Endothelial cell of umbilical vein (primary cell): ENCODE data around the gene NEK8. TPM values are rescaled to one million over a fixed set of nuclear protein-coding genes. Genes with fewer than 3 reads are reported as not detected.

ENCODE experiments used
- BruUV-seq: library from RNA; stranded (reverse); fragments of 400-500 nt; replicated peaks from 2 replicates; lab custom pipeline; 2021; lab: Mats Ljungman, UMichigan
- CTCF ChIA-PET: fragments of 300-600, 350-600 bp; sonication (Branson Sonifier 250); formaldehyde crosslinking; loops from one replicate; lab custom pipeline; 2021; ENCODE audit warnings: antibody characterized with exemption, inconsistent platforms; lab: Charles Lee
- POLR2A ChIA-PET: fragments of 300-600, 350-600 bp; sonication (Branson Sonifier 250); formaldehyde crosslinking; loops from one replicate; lab custom pipeline; 2021; ENCODE audit warnings: antibody characterized with exemption, inconsistent platforms; lab: Charles Lee
- DNase-seq: peaks from one replicate; pipeline ENCODE4 v3.0.0-alpha.2; 2011; ENCODE audit warnings: low read depth, low spot score
- FAIRE-seq: peaks from 2 replicates; lab custom pipeline; 2011; peaks lifted over from hg19 to GRCh38; lab: Jason Lieb, UNC
- H2AFZ ChIP-seq: 2 replicates; pipeline ENCODE4 v1.6.0; 2012; ENCODE audit warnings: low read depth, low read length, control low read depth, inconsistent platforms
- H3K27ac ChIP-seq: 2 replicates; pipeline ENCODE4 v1.5.1; 2011; ENCODE audit warnings: low read depth, mild to moderate bottlenecking, control low read depth, low read length, moderate library complexity; ENCODE audit not compliant: insufficient read depth
- H3K27me3 ChIP-seq, 2 experiments: 2 replicates each; pipeline versions ENCODE4 v1.6.0 to v1.6.1; 2011; ENCODE audit warnings: low read length in 2 of 2, mixed read lengths in 1 of 2; ENCODE audit not compliant: control insufficient read depth in 2 of 2, insufficient read depth in 2 of 2
- H3K36me3 ChIP-seq, 2 experiments: 2 replicates in 1 of 2; 3 replicates in 1 of 2; pipeline ENCODE4 v1.5.1; 2011; ENCODE audit warnings: low read length in 2 of 2, mild to moderate bottlenecking in 1 of 2, moderate library complexity in 1 of 2; ENCODE audit not compliant: control insufficient read depth in 2 of 2, insufficient read depth in 2 of 2; ENCODE audit errors: extremely low read depth in 1 of 2
- H3K4me1 ChIP-seq: 3 replicates; pipeline ENCODE4 v1.5.1; 2011; ENCODE audit warnings: mild to moderate bottlenecking, low read length; ENCODE audit not compliant: control insufficient read depth, insufficient read depth; ENCODE audit errors: extremely low read depth
- H3K4me2 ChIP-seq: 2 replicates; pipeline ENCODE4 v1.6.1; 2011; ENCODE audit warnings: low read length, control low read depth, mixed read lengths; ENCODE audit not compliant: insufficient read depth
- H3K4me3 ChIP-seq, 3 experiments: fragments of 200-600 bp in 1 of 3; sonication (generic), shearing (Covaris generic) in 1 of 3; replicated peaks in 1 of 3; 2 replicates each; pipeline ENCODE4 v1.5.1; 2011 to 2016; ENCODE audit warnings: control low read depth in 3 of 3, low read length in 3 of 3, mild to moderate bottlenecking in 2 of 3, inconsistent platforms in 1 of 3, low read depth in 1 of 3, moderate library complexity in 1 of 3; ENCODE audit not compliant: insufficient read depth in 1 of 3
- H3K79me2 ChIP-seq: 2 replicates; pipeline ENCODE4 v1.6.0; 2012; ENCODE audit warnings: low read length, inconsistent platforms; ENCODE audit not compliant: control insufficient read depth, insufficient read depth
- H3K9ac ChIP-seq: replicated peaks from 2 replicates; pipeline ENCODE3; 2011; ENCODE audit warnings: low read length, control low read depth; ENCODE audit not compliant: insufficient read depth; ENCODE audit errors: extremely low read depth
- H3K9me1 ChIP-seq: replicated peaks from 3 replicates; pipeline ENCODE4 v1.6.0; 2011; ENCODE audit warnings: mild to moderate bottlenecking, low read length; ENCODE audit not compliant: control insufficient read depth, insufficient read depth; ENCODE audit errors: extremely low read depth
- H3K9me3 ChIP-seq: replicated peaks from 2 replicates; pipeline ENCODE4 v1.5.1; 2012; ENCODE audit warnings: low read length, inconsistent platforms; ENCODE audit not compliant: control insufficient read depth, insufficient read depth
- H4K20me1 ChIP-seq: replicated peaks from 2 replicates; pipeline ENCODE3; 2011; ENCODE audit warnings: mild to moderate bottlenecking, low read length; ENCODE audit not compliant: control insufficient read depth, insufficient read depth; ENCODE audit errors: extremely low read depth
- CTCF ChIP-seq, 2 donors: IDR thresholded peaks; 1 replicate in 1 of 2; 2 replicates in 1 of 2; pipeline ENCODE4 v1.5.1; 2011; ENCODE audit warnings: low read length in 2 of 2, mild to moderate bottlenecking in 2 of 2, moderate library complexity in 2 of 2, control low read depth in 1 of 2, inconsistent platforms in 1 of 2, low read depth in 1 of 2; ENCODE audit not compliant: insufficient read depth in 1 of 2; ENCODE audit errors: extremely low read depth in 1 of 2
- EZH2 ChIP-seq: IDR thresholded peaks from 2 replicates; pipeline ENCODE4 v1.6.1; 2012; ENCODE audit warnings: borderline replicate concordance, low read depth, mild to moderate bottlenecking, moderate library complexity, low read length, inconsistent platforms; ENCODE audit not compliant: severe bottlenecking
- FOS ChIP-seq: IDR thresholded peaks from 2 replicates; pipeline ENCODE4 v1.6.1; 2011; ENCODE audit warnings: mild to moderate bottlenecking, low read length, moderate library complexity, borderline replicate concordance; ENCODE audit not compliant: insufficient read depth
- GATA2 ChIP-seq: IDR thresholded peaks from 2 replicates; pipeline ENCODE4 v1.7.0; 2011; ENCODE audit warnings: low read depth, mild to moderate bottlenecking, moderate library complexity, mixed read lengths, low read length; ENCODE audit not compliant: insufficient read length, insufficient read depth
- JUN ChIP-seq: IDR thresholded peaks from 2 replicates; pipeline ENCODE4 v1.6.1; 2011; ENCODE audit warnings: borderline replicate concordance, low read depth; ENCODE audit not compliant: insufficient read length, insufficient read depth
- MYC ChIP-seq: IDR thresholded peaks from one replicate; pipeline ENCODE4 v1.6.1; 2011; ENCODE audit warnings: mild to moderate bottlenecking, low read depth, low read length
- POLR2A ChIP-seq: IDR thresholded peaks from 2 replicates; pipeline ENCODE4 v1.6.1; 2012; ENCODE audit warnings: low read depth, mild to moderate bottlenecking, control low read depth, low read length
- POLR2AphosphoS5 ChIP-seq: IDR thresholded peaks from 2 replicates; pipeline ENCODE4 v1.6.1; 2012; ENCODE audit warnings: low read depth, mild to moderate bottlenecking, control low read depth, low read length, moderate library complexity; ENCODE audit not compliant: insufficient read depth
- dilution Hi-C: fragments of 300-500 bp; cut with MboI; formaldehyde crosslinking; loops from one replicate; pipeline ENCODE4 v1.15.0; 2019; ENCODE audit warnings: low sequenced_read_pairs; ENCODE audit not compliant: extremely low pct_ligation_motif_present
- intact Hi-C: fragments of 100-400 bp; cut with micrococcal nuclease; formaldehyde crosslinking; loops from one replicate; pipeline ENCODE4 v1.10.0; 2022
- polyA plus RNA-seq, 4 experiments: library from polyadenylated mRNA; depleted of rRNA in 3 of 4; stranded (reverse) in 3 of 4; unstranded in 1 of 4; fragments of >200 nt; gene quantifications; 2 replicates each; pipeline versions ENCODE4 v1.2.1 to v1.2.3, GENCODE V29; 2011 to 2012; ENCODE audit warnings: missing spikeins in 1 of 4
- total RNA-seq: library from RNA; stranded (reverse); gene quantifications from 2 replicates; pipeline ENCODE4 v1.2.3, GENCODE V29; 2021
- TF ChIP-seq, protein P1 (sequence below): IDR thresholded peaks from 2 replicates; pipeline ENCODE4 v1.6.1; 2011; ENCODE audit not compliant: insufficient read depth, insufficient read length

NEK8 gene
- total and polyA plus RNA-seq, 2 donors (not counting 3 experiments of a cell fraction or from before 2014, with no cell fraction given), result 3.1 to 3.2 TPM

GRCh38 chr17:28738680-28739384 lies 10.2 kb downstream of the NEK8 start:
- H3K9me1 ChIP-seq, result no peaks in the 10 kb centered on the region
- peaks cover 6% of the 10 kb centered on the region for H3K4me1 ChIP-seq
- no peaks in the 10 kb centered on the region for H3K36me3 ChIP-seq
- H3K9ac ChIP-seq, result no peak overlapping the region
- H2AFZ ChIP-seq, result no peak overlapping the region
- CTCF ChIA-PET, result interaction anchor here (1.3 to 16.6 kb wide), 2 partner anchors 10 to 25 kb away, joined by 4 to 602 read pairs; partner anchors contain the start of genes NEK8 and TLCD1
- TF ChIP-seq, protein P1, sequence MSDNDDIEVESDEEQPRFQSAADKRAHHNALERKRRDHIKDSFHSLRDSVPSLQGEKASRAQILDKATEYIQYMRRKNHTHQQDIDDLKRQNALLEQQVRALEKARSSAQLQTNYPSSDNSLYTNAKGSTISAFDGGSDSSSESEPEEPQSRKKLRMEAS, result no peak
- TF ChIP-seq POLR2AphosphoS5, result no peak
- no peak for TF ChIP-seq MYC
- no peak for TF ChIP-seq JUN
- no peak for TF ChIP-seq EZH2
- TF ChIP-seq GATA2, result no peak
- TF ChIP-seq POLR2A, result no peak
- TF ChIP-seq CTCF (IDR thresholded peaks at IDR 0.05; ENCODE audit: extremely low read depth in 1 of 2, insufficient read depth in 1 of 2, low read depth in 1 of 2, low read length in 2 of 2), result no peak
- no peak for TF ChIP-seq FOS
- DNase-seq (no peak), FAIRE-seq (no peak)
- H3K9me3 ChIP-seq, result no peaks in the 10 kb centered on the region
- H3K4me3 ChIP-seq, result no peak overlapping the region
- no peak overlapping the region for H3K27ac ChIP-seq
- H3K4me2 ChIP-seq, result no peak overlapping the region
- intact Hi-C loops (no loop called here), dilution Hi-C loops (no loop called here)
- POLR2A ChIA-PET, result no interaction called here
- no peaks in the 10 kb centered on the region for H4K20me1 ChIP-seq
- no peaks in the 10 kb centered on the region for H3K79me2 ChIP-seq
- BruUV-seq, result no TSS peak
- H3K27me3 ChIP-seq, result no peaks in the 10 kb centered on the region
